GM12878 (cell line): ENCODE measurements around the gene GDNF. TPM values are rescaled to one million over a fixed set of nuclear protein-coding genes. Genes with fewer than 3 reads are reported as not detected.

Experiments used
- ATAC-seq: fragments of 200-7000 bp; cut with Tn5 transposase; 3 replicates; pipeline ENCODE4 v1.9.1; 2020; ENCODE audit warnings: mild to moderate bottlenecking, moderate library complexity
- BruUV-seq: library from RNA; stranded (reverse); fragments of 400-500 nt; replicated peaks from 2 replicates; lab custom pipeline; 2021; lab: Mats Ljungman, UMichigan
- CTCF ChIA-PET: fragments of 300-600 bp; sonication (Branson Sonifier 250); formaldehyde crosslinking; extraction: SDS; loops from one replicate; lab custom pipeline; 2021; ENCODE audit warnings: inconsistent platforms; lab: Yijun Ruan, JAX
- POLR2A ChIA-PET: fragments of 350-600 bp; formaldehyde crosslinking; extraction: SDS; loops from one replicate; lab custom pipeline; 2021; ENCODE audit warnings: inconsistent platforms; lab: Charles Lee
- RAD21 ChIA-PET: fragments of 300-600 bp; sonication (Branson Sonifier 250); formaldehyde crosslinking; loops from one replicate; lab custom pipeline; 2023; ENCODE audit warnings: antibody characterized with exemption; ENCODE audit not compliant: unreplicated experiment; lab: Charles Lee
- SMC1A ChIA-PET: fragments of 300-600 bp; sonication (Branson Sonifier 250); formaldehyde crosslinking; loops from one replicate; lab custom pipeline; 2023; ENCODE audit not compliant: unreplicated experiment, uncharacterized antibody; lab: Charles Lee
- DNase-seq: peaks from one replicate; pipeline ENCODE4 v3.0.0-alpha.2; 2011; ENCODE audit warnings: low read depth, low spot score
- FAIRE-seq: peaks from 3 replicates; lab custom pipeline; 2011; peaks lifted over from hg19 to GRCh38; lab: Jason Lieb, UNC
- H2AFZ ChIP-seq: 2 replicates; pipeline ENCODE4 v1.6.0; 2011; ENCODE audit warnings: low read depth, low read length, control low read depth; ENCODE audit not compliant: control insufficient read depth
- H3K27ac ChIP-seq: 2 replicates; pipeline ENCODE4 v1.5.1; 2011; ENCODE audit warnings: control low read depth; ENCODE audit not compliant: control insufficient read depth, insufficient read depth
- H3K27me3 ChIP-seq, 2 experiments: replicated peaks in 1 of 2; 2 replicates each; pipeline versions ENCODE4 v1.6.0 to v1.6.1; 2011; ENCODE audit warnings: low read length in 1 of 2; ENCODE audit not compliant: control insufficient read depth in 2 of 2, insufficient read depth in 2 of 2
- H3K36me3 ChIP-seq, 2 experiments: 2 replicates each; pipeline ENCODE4 v1.5.1; 2011; ENCODE audit warnings: low read length in 1 of 2; ENCODE audit not compliant: control insufficient read depth in 2 of 2, insufficient read depth in 2 of 2
- H3K4me1 ChIP-seq: 2 replicates; pipeline ENCODE4 v1.6.1; 2011; ENCODE audit warnings: mild to moderate bottlenecking, low read length, moderate library complexity, mixed read lengths; ENCODE audit not compliant: control insufficient read depth, insufficient read depth
- H3K4me2 ChIP-seq: 2 replicates; pipeline ENCODE4 v1.6.0; 2011; ENCODE audit warnings: control low read depth; ENCODE audit not compliant: control insufficient read depth, insufficient read depth
- H3K4me3 ChIP-seq: fragments of 200-600 bp; sonication (generic); 2 replicates; pipeline ENCODE4 v1.5.1; 2016
- H3K79me2 ChIP-seq: 2 replicates; pipeline ENCODE4 v1.6.0; 2011; ENCODE audit warnings: low read length; ENCODE audit not compliant: control insufficient read depth, insufficient read depth
- H3K9ac ChIP-seq: 2 replicates; pipeline ENCODE4 v1.8.0; 2011; ENCODE audit warnings: low read length, control low read depth, mixed read lengths; ENCODE audit not compliant: control insufficient read depth, insufficient read depth
- H3K9me3 ChIP-seq: replicated peaks from 3 replicates; pipeline ENCODE4 v1.5.1; 2011; ENCODE audit warnings: mild to moderate bottlenecking, low read length; ENCODE audit not compliant: control insufficient read depth, insufficient read depth
- H4K20me1 ChIP-seq: 2 replicates; pipeline ENCODE4 v1.6.0; 2011; ENCODE audit not compliant: control insufficient read depth, insufficient read depth
- CEBPB ChIP-seq, 2 experiments: fragments of 150-350 bp in 1 of 2; IDR thresholded peaks; 2 replicates each; pipeline ENCODE4 v1.6.1; 2012 to 2014; ENCODE audit warnings: low read depth in 2 of 2, low read length in 2 of 2, borderline replicate concordance in 1 of 2, inconsistent platforms in 1 of 2
- IKZF1 ChIP-seq: fragments of 450-650 bp; conservative IDR thresholded peaks from 2 replicates; pipeline ENCODE4 v1.6.1; 2017; ENCODE audit warnings: antibody characterized with exemption, mild to moderate bottlenecking
- IKZF2 ChIP-seq, 2 experiments: fragments of 450-650 bp; IDR thresholded peaks; 2 replicates each; pipeline ENCODE4 v1.6.1; 2017; ENCODE audit warnings: mild to moderate bottlenecking in 2 of 2, moderate library complexity in 2 of 2
- MTA2 ChIP-seq: fragments of 450-650 bp; IDR thresholded peaks from 2 replicates; pipeline ENCODE4 v1.6.1; 2016; ENCODE audit warnings: low read depth, mild to moderate bottlenecking, moderate library complexity
- RAD51 ChIP-seq: fragments of 450-650 bp; IDR thresholded peaks from 2 replicates; pipeline ENCODE4 v1.6.1; 2016; ENCODE audit warnings: moderate library complexity, mild to moderate bottlenecking, inconsistent platforms
- ZNF384 ChIP-seq: IDR thresholded peaks from 2 replicates; pipeline ENCODE4 v1.6.1; 2012; ENCODE audit warnings: low read depth, mild to moderate bottlenecking, low read length, improper control_type of control experiment, borderline replicate concordance
- ZNF687 ChIP-seq: fragments of 450-650 bp; IDR thresholded peaks from 2 replicates; pipeline ENCODE4 v1.6.1; 2017; ENCODE audit warnings: mild to moderate bottlenecking, moderate library complexity
- in situ Hi-C: fragments of 300-500 bp; cut with MboI; formaldehyde crosslinking; loops from 9 replicates; pipeline ENCODE4 v1.14.3; 2018; ENCODE audit warnings: mixed read lengths
- intact Hi-C: fragments of 100-400 bp; cut with micrococcal nuclease; formaldehyde crosslinking; loops from one replicate; pipeline ENCODE4 v1.14.2; 2022; ENCODE audit not compliant: unreplicated experiment
- polyA plus RNA-seq, 11 experiments: library from polyadenylated mRNA; depleted of rRNA in 4 of 11; unstranded in 6 of 11; stranded (reverse) in 5 of 11; fragments of >200 nt; fragmentation: Nextera tagmentation in 4 of 11; fragmentation: Illumina TruSeq in 1 of 11; extraction: Ambion mirVana in 4 of 11; extraction: Trizol in 1 of 11; gene quantifications; 1 replicate in 1 of 11; 2 replicates in 10 of 11; pipeline versions ENCODE4 v1.2.1 to v1.2.3, GENCODE V29; 2011 to 2016; ENCODE audit warnings: inconsistent platforms in 2 of 11, missing spikeins in 2 of 11, low read depth in 1 of 11
- total RNA-seq, 4 experiments: library from RNA; depleted of rRNA in 3 of 4; stranded (reverse); fragments of >200 nt in 3 of 4; fragmentation: Illumina TruSeq in 1 of 4; extraction: Trizol in 1 of 4; gene quantifications; 2 replicates each; pipeline versions ENCODE4 v1.2.1 to v1.2.3, GENCODE V29; 2013 to 2021
- TF ChIP-seq, protein P1 (sequence below): fragments of 450-650 bp; IDR thresholded peaks from 2 replicates; pipeline ENCODE4 v1.6.1; 2017; ENCODE audit warnings: mild to moderate bottlenecking
- TF ChIP-seq, protein P2 (sequence below): fragments of 450-650 bp; IDR thresholded peaks from 2 replicates; pipeline ENCODE4 v1.6.1; 2017; ENCODE audit warnings: low read depth, mild to moderate bottlenecking, moderate library complexity

The GDNF gene
- total and polyA plus RNA-seq, 10 of the 15 experiments (the other 5 are each of a cell fraction or from before 2014, with no cell fraction given): not detected

- Histone ChIP-seq H3K79me2 (no peaks in the 10 kb centered on the region), H3K27ac (peak overlapping the region; percentile 4; the same call in 1 of the 2 replicates), H4K20me1 (no peaks in the 10 kb centered on the region), H3K27me3 (no peaks in the 10 kb centered on the region; a peak in 1 of 4 replicates), H2AFZ (no peak overlapping the region; the same call in 1 of the 2 replicates), H3K9ac (no peak overlapping the region), H3K4me3 (no peak overlapping the region), H3K4me1 (peaks cover 20% of the 10 kb centered on the region), H3K4me2 (no peak overlapping the region), H3K36me3 (no peaks in the 10 kb centered on the region), H3K9me3 (no peaks in the 10 kb centered on the region; the same call in 2 of the 3 replicates)
- SMC1A ChIA-PET: interaction anchor here (0.6 to 1.5 kb wide), 5 partner anchors 10 to 254 kb away, joined by 3 to 4 read pairs (median 3); no protein-coding TSS in a partner anchor
- in situ Hi-C loops (no loop called here), intact Hi-C loops (no loop called here)
- TF ChIP-seq, protein P1, sequence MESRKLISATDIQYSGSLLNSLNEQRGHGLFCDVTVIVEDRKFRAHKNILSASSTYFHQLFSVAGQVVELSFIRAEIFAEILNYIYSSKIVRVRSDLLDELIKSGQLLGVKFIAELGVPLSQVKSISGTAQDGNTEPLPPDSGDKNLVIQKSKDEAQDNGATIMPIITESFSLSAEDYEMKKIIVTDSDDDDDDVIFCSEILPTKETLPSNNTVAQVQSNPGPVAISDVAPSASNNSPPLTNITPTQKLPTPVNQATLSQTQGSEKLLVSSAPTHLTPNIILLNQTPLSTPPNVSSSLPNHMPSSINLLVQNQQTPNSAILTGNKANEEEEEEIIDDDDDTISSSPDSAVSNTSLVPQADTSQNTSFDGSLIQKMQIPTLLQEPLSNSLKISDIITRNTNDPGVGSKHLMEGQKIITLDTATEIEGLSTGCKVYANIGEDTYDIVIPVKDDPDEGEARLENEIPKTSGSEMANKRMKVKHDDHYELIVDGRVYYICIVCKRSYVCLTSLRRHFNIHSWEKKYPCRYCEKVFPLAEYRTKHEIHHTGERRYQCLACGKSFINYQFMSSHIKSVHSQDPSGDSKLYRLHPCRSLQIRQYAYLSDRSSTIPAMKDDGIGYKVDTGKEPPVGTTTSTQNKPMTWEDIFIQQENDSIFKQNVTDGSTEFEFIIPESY: no peak
- TF ChIP-seq, protein P2, sequence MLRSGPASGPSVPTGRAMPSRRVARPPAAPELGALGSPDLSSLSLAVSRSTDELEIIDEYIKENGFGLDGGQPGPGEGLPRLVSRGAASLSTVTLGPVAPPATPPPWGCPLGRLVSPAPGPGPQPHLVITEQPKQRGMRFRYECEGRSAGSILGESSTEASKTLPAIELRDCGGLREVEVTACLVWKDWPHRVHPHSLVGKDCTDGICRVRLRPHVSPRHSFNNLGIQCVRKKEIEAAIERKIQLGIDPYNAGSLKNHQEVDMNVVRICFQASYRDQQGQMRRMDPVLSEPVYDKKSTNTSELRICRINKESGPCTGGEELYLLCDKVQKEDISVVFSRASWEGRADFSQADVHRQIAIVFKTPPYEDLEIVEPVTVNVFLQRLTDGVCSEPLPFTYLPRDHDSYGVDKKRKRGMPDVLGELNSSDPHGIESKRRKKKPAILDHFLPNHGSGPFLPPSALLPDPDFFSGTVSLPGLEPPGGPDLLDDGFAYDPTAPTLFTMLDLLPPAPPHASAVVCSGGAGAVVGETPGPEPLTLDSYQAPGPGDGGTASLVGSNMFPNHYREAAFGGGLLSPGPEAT: peak; percentile 46; the same call in 1 of the 2 replicates
- TF ChIP-seq IKZF1: 0 out of 2 replicates have a peak, but pooled peaks have one; percentile 51
- TF ChIP-seq CEBPB (IDR thresholded peaks at IDR 0.05; ENCODE audit: borderline replicate concordance in 1 of 2, low read depth in 2 of 2, low read length in 2 of 2): no peak
- TF ChIP-seq IKZF2 (IDR thresholded peaks at IDR 0.05): peak; percentile 51 to 63; a peak in 2 of 4 replicates
- TF ChIP-seq ZNF687: 0 out of 2 replicates have a peak, but pooled peaks have one; percentile 23
- peak; percentile 29; the same call in 1 of the 2 replicates for TF ChIP-seq RAD51
- TF ChIP-seq MTA2: peak; percentile 31; the same call in 1 of the 2 replicates
- TF ChIP-seq ZNF384: no peak
- DNase-seq: no peak
- RAD21 ChIA-PET: interaction anchor here (1.0 to 1.3 kb wide), 3 partner anchors 9 to 120 kb away, joined by 3 to 4 read pairs (median 3); no protein-coding TSS in a partner anchor
- ATAC-seq: peak; percentile 32
- BruUV-seq: no TSS peak
- POLR2A ChIA-PET: no interaction called here
- CTCF ChIA-PET: interaction anchor here (0.6 to 1.8 kb wide), 2 partner anchors 114 to 334 kb away, joined by 3 to 6 read pairs; no protein-coding TSS in a partner anchor
- no peak for FAIRE-seq
Measured at GRCh38 chr5:37858250-37858649, 18.4 kb upstream of the GDNF start.
